ENCODE results near the gene STH.

The STH gene

DNA sequence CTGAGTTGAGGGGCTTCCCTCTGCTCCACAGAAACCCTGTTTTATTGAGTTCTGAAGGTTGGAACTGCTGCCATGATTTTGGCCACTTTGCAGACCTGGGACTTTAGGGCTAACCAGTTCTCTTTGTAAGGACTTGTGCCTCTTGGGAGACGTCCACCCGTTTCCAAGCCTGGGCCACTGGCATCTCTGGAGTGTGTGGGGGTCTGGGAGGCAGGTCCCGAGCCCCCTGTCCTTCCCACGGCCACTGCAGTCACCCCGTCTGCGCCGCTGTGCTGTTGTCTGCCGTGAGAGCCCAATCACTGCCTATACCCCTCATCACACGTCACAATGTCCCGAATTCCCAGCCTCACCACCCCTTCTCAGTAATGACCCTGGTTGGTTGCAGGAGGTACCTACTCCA, 26.0 kb downstream of the STH start:
- in situ Hi-C loops (cut with HindIII; ENCODE audit: low sequenced_read_pairs): no loop called here

DNA sequence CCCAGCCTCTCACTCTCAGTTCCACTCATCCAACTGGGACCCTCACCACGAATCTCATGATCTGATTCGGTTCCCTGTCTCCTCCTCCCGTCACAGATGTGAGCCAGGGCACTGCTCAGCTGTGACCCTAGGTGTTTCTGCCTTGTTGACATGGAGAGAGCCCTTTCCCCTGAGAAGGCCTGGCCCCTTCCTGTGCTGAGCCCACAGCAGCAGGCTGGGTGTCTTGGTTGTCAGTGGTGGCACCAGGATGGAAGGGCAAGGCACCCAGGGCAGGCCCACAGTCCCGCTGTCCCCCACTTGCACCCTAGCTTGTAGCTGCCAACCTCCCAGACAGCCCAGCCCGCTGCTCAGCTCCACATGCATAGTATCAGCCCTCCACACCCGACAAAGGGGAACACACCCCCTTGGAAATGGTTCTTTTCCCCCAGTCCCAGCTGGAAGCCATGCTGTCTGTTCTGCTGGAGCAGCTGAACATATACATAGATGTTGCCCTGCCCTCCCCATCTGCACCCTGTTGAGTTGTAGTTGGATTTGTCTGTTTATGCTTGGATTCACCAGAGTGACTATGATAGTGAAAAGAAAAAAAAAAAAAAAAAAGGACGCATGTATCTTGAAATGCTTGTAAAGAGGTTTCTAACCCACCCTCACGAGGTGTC, 26.6 kb downstream of the STH start:
- in situ Hi-C loops (cut with HindIII; ENCODE audit: low sequenced_read_pairs): no loop called here

DNA sequence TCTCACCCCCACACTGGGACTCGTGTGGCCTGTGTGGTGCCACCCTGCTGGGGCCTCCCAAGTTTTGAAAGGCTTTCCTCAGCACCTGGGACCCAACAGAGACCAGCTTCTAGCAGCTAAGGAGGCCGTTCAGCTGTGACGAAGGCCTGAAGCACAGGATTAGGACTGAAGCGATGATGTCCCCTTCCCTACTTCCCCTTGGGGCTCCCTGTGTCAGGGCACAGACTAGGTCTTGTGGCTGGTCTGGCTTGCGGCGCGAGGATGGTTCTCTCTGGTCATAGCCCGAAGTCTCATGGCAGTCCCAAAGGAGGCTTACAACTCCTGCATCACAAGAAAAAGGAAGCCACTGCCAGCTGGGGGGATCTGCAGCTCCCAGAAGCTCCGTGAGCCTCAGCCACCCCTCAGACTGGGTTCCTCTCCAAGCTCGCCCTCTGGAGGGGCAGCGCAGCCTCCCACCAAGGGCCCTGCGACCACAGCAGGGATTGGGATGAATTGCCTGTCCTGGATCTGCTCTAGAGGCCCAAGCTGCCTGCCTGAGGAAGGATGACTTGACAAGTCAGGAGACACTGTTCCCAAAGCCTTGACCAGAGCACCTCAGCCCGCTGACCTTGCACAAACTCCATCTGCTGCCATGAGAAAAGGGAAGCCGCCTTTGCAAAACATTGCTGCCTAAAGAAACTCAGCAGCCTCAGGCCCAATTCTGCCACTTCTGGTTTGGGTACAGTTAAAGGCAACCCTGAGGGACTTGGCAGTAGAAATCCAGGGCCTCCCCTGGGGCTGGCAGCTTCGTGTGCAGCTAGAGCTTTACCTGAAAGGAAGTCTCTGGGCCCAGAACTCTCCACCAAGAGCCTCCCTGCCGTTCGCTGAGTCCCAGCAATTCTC, 27.4 kb downstream of the STH start:
- in situ Hi-C loops (cut with HindIII; ENCODE audit: low sequenced_read_pairs): no loop called here

DNA sequence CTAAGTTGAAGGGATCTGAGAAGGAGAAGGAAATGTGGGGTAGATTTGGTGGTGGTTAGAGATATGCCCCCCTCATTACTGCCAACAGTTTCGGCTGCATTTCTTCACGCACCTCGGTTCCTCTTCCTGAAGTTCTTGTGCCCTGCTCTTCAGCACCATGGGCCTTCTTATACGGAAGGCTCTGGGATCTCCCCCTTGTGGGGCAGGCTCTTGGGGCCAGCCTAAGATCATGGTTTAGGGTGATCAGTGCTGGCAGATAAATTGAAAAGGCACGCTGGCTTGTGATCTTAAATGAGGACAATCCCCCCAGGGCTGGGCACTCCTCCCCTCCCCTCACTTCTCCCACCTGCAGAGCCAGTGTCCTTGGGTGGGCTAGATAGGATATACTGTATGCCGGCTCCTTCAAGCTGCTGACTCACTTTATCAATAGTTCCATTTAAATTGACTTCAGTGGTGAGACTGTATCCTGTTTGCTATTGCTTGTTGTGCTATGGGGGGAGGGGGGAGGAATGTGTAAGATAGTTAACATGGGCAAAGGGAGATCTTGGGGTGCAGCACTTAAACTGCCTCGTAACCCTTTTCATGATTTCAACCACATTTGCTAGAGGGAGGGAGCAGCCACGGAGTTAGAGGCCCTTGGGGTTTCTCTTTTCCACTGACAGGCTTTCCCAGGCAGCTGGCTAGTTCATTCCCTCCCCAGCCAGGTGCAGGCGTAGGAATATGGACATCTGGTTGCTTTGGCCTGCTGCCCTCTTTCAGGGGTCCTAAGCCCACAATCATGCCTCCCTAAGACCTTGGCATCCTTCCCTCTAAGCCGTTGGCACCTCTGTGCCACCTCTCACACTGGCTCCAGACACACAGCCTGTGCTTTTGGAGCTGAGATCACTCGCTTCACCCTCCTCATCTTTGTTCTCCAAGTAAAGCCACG, 28.3 kb downstream of the STH start:
- in situ Hi-C loops (cut with HindIII; ENCODE audit: low sequenced_read_pairs): no loop called here

DNA sequence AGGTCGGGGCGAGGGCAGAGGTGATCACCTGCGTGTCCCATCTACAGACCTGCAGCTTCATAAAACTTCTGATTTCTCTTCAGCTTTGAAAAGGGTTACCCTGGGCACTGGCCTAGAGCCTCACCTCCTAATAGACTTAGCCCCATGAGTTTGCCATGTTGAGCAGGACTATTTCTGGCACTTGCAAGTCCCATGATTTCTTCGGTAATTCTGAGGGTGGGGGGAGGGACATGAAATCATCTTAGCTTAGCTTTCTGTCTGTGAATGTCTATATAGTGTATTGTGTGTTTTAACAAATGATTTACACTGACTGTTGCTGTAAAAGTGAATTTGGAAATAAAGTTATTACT, 28.9 kb downstream of the STH start:
- in situ Hi-C loops (cut with HindIII; ENCODE audit: low sequenced_read_pairs): no loop called here

DNA sequence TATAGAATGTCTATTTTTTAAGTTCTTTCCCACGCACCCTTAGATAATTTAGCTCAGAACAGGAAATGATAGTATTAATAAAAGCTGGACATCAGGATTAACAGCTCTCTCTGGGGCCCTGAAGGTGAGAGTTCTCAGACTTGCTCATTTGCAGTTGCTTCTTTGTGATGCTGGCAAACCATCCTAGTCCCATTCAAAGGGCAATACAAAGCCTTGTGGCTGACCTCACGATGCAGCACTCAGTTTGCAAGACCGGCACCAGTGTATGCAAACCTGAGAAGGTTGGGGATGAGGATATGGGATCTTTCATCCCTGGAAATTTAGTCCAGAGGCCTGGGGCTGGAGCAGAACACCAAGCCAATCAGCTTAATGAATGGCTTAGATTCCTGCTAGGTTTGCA, 29.3 kb downstream of the STH start:
- in situ Hi-C loops (cut with HindIII; ENCODE audit: low sequenced_read_pairs): no loop called here

DNA sequence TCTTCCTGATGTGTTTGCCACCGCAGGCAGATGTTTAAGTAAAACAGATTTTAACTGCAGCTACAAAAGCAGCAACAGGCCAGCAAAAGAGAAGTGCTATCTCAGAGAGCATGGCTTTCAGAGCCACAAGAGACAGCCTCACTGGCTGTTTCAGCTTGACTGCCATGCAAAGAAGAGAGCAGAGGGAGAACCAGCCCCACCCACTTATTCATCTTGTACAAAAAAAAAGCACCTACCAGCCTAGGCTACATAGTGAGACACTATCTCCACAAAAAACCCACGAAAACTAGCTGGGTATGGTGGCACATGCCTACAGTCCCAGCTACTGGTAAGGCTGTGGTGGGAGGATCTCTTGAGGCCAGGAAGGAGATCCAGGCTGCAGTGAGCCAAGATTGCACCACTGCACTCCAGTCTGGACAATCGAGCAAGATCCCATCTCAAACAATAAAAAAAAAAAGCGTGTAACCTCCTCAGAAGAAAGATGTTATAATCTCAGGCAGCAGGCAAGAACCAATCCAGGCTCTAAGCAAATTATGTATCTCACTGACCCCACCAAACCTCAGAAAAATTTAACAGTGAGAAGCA, 30.0 kb downstream of the STH start:
- in situ Hi-C loops (cut with HindIII; ENCODE audit: low sequenced_read_pairs): no loop called here

DNA sequence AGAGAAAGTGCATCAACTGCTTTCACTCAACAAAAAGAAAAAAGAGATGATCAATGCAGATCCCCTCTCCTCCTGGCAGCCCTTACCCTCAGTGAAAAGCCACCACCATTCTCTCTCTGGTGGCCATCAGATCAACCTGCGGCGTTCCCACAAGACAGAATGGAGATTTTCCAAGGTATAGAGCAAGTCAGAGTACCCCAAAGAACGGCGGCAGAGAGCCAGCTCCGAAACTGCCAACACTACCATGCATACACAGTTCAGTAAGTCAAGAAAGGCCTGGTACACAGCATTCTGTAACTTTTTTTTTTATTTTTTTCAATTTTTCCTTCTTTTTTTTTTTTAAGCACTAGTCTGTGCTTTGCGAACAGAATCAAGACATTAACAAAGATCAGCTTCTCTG, 30.6 kb downstream of the STH start:
- in situ Hi-C loops (cut with HindIII; ENCODE audit: low sequenced_read_pairs): no loop called here

DNA sequence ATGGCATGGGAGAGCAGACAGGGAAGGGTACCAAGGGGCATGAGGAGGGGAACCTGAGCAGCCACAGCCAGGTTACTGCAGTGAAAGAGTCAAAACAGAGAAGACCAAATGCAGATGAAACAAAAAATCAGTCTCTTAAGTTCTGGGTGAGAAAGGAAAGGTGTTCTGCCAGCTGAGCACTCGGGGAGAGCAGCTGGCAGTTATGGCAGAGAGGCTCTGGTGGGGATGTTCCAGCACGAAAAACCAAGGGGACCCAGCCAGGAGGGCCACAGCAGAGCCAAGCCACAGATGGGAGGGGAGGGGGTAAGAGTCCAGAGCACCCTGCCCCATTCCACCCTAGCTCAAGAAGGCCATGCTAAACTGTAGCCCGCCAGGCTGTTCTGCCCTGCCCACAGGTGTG, 31.7 kb downstream of the STH start:
- in situ Hi-C loops (cut with HindIII; ENCODE audit: low sequenced_read_pairs): no loop called here

DNA sequence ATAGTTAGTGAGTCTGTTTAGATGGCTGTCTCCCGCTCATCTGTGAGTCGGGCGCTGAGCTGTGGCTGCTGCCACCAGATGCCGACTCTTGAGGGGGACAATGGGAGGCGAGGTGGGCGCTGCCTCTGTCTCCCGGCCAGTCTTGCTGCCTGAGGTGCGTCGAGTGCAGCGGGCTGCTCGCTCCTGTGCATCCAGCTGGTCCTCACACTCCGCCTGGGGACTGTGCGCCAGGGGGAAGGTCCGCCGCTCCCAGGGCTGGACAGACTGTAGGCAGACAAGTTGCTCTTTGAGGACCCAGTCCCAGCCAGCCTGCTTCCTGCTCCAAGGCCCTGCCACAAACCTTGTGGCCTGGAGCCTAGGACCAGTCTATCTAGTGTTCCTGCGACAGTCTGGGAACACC, 32.4 kb downstream of the STH start:
- in situ Hi-C loops (cut with HindIII; ENCODE audit: low sequenced_read_pairs): no loop called here

DNA sequence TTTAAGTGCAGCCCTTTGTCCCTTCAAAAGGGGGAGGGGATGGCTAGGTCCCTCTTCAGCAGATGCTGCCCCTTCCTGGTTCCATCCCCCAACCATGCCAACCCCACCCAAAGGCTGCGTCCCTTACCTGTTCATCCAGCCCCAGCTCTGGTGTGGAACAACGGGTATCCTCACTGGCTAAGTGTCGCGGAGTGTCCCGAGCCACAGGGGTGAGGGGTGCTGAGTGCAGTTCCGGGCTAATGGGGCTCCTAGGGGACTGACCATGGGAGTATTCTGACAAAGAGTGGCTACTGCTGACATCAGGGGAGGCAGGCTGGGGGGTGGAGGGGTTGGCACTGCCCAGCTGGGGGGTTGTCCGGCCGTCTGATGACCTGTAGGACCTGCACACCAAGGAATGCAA, 32.9 kb downstream of the STH start:
- in situ Hi-C loops (cut with HindIII; ENCODE audit: low sequenced_read_pairs): no loop called here

DNA sequence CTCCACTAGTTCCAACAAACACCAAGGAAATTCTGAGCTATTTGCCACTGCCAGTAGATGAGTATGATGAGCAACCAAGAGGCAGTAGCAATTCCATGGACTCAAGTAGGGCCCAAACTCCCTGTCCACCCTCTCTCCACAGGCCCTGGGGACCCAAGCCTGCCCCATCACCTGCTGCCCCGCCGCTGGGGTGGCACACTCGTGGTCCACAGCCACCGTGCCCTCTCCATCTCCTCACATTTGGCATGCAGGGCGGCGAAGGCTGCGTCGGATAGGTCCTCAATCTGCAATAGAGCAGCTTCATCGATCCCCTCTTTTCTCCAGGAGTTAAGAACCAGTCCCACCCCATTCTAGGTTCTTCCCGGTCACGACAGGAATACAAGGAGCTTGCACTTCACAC, 33.9 kb downstream of the STH start:
- in situ Hi-C loops (cut with HindIII; ENCODE audit: low sequenced_read_pairs): no loop called here

DNA sequence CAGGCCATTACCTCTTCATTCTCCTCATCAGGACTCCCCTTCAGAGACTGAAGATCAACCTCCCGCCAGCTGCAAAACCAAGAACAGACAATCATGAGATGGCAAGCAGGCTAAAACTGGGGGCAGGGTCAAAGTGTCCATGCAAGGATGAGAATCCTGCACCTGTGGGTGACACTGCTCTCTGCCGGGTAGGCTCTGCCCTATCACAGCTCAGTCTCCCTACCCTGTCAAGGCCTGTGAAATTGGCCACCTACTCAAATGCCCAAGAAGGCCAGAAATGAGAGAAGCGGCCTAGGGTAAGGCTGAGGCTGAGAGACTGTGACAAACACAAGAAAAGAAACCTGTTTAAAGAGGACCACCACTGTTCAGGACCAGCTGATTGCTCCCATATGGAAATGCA, 34.3 kb downstream of the STH start:
- in situ Hi-C loops (cut with HindIII; ENCODE audit: low sequenced_read_pairs): no loop called here

DNA sequence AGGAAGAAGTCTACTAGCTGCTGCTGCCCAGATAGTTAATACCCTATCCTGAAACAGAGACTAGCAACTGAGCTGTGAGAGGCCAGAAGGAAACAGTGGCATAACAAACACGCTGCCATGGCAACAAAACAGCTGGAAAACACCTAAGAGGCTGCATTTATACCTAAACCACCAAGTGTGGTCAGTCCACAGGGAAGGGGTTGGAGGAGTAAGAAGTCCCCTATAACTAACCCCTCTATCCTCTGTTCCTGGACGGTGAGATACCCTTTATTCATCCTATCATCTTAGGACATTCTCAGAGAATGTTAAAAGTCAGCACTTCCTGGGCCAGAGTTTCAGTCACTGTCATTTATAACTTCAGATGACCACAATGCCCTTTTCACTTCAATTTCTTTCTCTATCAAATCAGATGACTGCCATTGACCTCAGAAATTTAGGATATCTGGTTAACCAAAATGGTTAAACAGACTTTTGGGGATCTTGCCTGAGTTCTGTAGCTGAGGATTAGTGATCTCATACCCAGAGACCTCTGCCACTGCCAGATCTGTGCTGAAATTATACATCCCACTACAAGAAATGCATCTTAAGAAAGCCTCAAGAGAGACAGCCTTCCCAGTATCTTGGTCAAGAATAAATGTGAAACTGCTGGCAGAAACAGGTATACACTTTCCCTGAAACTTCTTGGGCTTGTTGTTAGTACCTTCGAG, 36.2 kb downstream of the STH start:
- in situ Hi-C loops (cut with HindIII; ENCODE audit: low sequenced_read_pairs): no loop called here

DNA sequence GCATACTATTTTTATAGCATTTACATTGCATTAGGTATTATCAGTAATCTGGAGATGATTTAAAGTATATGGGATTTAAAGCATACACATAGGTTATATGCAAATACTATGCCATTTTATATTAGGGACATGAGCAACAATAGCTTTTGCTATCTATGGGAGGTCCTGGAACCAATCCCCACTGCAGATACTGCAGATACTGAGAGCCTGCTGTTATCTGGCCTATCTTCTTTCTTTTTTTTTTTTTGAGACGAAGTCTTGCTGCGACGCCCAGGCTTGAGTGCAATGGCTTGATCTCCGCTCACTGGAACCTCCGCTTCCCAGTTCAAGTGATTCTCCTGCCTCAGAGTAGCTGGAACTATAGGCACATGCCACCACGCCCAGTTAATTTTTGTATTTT, 37.4 kb downstream of the STH start:
- in situ Hi-C loops (cut with HindIII; ENCODE audit: low sequenced_read_pairs): no loop called here

DNA sequence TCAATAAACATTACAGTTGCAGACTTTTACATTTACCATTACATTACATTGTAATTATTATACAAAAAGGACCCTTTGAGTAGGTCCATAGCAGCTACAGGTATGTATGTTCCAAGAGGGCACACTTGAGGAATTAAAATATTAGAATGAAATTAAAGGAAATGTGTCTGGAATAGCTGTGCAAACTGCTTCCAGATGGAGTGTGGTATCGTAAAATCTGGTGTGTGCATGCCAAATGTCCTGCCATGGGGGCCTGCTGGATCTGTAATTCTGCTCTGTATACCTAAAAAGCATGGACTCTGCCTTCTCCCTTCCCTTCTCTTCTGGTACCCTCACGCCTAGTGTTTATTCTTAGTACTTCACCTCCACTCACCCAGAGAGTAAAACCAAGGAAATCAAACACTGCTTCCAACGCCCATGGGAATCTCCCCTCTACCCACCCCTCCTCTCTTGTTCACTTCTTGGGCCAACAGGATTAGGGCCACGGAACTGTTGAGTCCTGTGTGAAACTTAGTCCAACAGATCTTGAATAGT, 38.7 kb downstream of the STH start:
- in situ Hi-C loops (cut with HindIII; ENCODE audit: low sequenced_read_pairs): no loop called here

DNA sequence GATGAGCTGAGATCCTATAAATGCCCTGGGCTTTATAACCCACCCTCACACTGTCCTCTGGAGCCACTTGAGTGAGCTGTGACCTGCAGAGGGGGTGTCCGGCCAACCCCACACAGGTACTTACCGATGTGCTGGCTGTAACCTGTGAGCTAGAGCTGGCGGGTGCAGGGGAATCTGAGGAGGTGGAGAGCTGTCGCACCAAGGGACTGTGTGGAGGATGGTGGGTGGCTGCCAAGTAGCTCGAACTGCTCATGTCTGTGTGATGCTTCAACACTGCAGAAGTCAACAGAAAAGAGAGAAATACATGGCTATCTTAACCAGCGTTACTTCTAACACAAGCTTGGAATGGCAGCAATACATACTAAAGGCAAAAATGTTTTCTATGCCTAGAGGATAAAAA, 39.4 kb downstream of the STH start:
- in situ Hi-C loops (cut with HindIII; ENCODE audit: low sequenced_read_pairs): no loop called here

DNA sequence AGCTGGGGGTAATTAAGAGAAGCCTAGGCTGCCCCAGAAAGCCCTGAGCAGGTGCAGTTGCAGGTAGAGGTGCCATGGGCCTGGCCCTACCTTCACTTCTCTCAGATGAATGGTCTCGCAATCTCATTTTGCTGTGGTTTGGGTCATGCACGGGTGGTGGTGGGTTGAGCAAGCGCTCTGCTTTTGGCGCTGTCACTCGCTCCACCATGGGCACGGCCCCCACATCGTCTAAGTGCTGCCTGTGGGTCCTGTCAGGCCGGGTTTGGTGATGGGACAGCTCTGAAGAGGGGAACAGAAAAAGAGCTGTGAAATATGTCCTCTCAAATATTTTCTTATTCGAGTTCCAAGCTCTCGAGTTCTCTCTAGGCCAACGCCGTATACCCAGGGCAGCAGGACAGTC, 39.9 kb downstream of the STH start:
- in situ Hi-C loops (cut with HindIII; ENCODE audit: low sequenced_read_pairs): no loop called here

DNA sequence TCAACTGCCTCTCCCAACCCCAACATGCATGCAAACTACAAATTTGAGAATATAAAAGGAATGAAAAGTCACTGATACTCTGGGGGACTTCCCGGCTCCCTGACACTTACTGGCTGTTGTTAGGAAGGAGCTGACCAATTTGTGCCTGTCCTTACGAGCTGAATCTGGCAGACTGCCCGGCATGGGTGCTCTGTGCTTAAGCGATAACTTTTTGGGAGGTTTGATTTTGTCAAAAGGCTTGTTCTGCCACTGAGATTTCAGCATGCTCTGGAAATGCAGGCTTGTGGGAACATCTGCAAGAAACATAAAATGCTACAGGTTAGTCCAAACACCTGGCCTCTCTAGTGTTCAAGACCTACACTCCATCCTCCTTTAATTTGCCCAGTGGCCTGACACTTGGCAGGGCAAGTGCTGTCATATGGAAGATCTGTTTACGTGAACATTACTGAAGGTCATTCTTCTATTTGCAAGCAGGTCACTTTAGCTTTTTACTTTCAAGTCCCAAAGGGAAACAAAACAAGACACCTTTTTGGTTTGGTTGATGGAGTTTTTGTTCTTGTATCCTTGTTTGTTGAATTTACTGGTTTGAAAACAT, 40.6 kb downstream of the STH start:
- in situ Hi-C loops (cut with HindIII; ENCODE audit: low sequenced_read_pairs): no loop called here

DNA sequence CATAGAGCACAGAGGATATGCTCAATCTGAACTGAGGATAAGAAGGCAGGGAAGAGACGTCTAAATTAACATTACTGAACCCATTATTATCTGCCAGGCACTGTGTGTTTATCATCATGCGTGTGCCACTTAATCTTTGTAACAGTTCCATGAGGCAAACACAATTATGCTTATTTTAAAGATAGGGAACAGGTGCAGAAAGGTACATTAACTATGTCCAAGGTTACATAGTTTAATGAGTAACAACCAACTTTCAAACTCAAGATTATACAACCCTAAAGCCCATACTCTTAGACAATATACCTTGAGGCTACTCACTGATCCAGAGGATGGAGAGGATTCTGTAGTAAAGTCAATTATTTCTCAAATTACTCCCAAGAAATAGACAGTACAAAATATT, 43.2 kb downstream of the STH start:
- in situ Hi-C loops (cut with HindIII; ENCODE audit: low sequenced_read_pairs): no loop called here

All from DLD1 (cell line).